Activated naive CD4-positive, alpha-beta T cell treated with anti-CD3 and anti-CD28 coated beads for 36 hours (primary cell): ENCODE results near the gene ARHGEF10L. TPM values are rescaled to one million over a fixed set of nuclear protein-coding genes. Genes with fewer than 3 reads are reported as not detected.
"Not testable (repeated sequence)": the region's sequence is repeated elsewhere in the genome, so short reads cannot be mapped to it uniquely, and the experiment has no call there.

ENCODE experiments used
- CTCF ChIA-PET: fragments of 350-600 bp; sonication (Branson Sonifier 250); formaldehyde crosslinking; loops from one replicate; lab custom pipeline; 2021; ENCODE audit warnings: antibody characterized with exemption; lab: Charles Lee
- DNase-seq: peaks from one replicate; pipeline ENCODE4 v3.0.0-alpha.2; 2020
- H3K27ac Mint-ChIP-seq: one replicate; pipeline ENCODE4 v1.8.0; 2021; ENCODE audit warnings: mild to moderate bottlenecking, mixed read lengths
- H3K27me3 Mint-ChIP-seq: one replicate; pipeline ENCODE4 v1.8.0; 2021; ENCODE audit warnings: low read depth, mixed read lengths
- H3K36me3 Mint-ChIP-seq: one replicate; pipeline ENCODE4 v1.8.0; 2021; ENCODE audit warnings: low read depth, mixed read lengths
- H3K4me1 Mint-ChIP-seq: one replicate; pipeline ENCODE4 v1.8.0; 2021; ENCODE audit warnings: low read depth, mixed read lengths
- H3K4me3 Mint-ChIP-seq: one replicate; pipeline ENCODE4 v1.8.0; 2021; ENCODE audit warnings: mild to moderate bottlenecking, moderate library complexity, mixed read lengths
- H3K9me3 Mint-ChIP-seq: one replicate; pipeline ENCODE4 v1.8.0; 2021; ENCODE audit warnings: mixed read lengths
- intact Hi-C: fragments of 100-400 bp; cut with micrococcal nuclease; formaldehyde crosslinking; loops from one replicate; pipeline ENCODE4 v1.15.1; 2023
- total RNA-seq, 2 experiments: library from RNA; stranded (reverse); gene quantifications; one replicate each; pipeline ENCODE4 v1.2.3, GENCODE V29; 2021

ARHGEF10L gene
- not detected for total RNA-seq

DNA sequence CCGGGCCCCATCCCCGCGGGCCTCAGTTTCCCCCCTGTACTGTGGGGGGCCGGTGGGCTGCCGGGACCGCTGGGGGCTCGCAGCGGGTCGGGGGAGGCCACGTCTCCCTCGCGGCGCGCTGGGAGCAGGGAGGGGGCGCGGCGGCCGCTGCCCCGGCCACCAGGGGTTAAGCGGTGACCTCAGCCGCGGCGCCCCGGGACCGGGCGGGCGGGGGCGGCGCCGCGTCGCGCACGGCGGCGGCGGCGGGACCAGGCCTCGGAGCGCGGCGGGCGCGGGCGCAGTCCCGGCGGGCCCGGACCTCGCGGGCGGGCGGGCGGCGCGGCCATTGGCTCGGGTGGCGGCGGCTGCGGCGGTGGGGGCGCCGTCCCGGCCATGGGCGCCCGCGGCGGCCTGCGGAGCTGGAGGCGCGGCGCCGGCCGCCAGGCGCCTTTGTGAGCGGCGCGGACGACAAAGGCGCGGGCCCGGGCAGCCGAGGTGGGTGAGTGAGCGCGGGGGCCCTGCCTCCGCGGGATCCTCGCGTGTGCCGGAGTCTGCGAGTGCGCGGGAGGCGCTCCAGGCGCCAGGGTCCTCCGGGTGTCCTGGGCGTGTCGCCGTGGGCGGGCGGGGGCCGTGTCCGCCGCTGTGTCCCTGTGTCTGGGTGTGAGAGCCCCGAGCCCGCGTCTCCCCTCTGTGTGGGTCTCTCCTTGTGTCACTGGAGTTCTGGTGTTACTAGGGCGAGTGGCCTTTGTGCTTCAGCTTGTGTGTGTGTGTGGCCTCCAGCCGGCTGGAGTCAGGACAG is at the start of gene ARHGEF10L:
TSS of gene ARHGEF10L (plus strand) at position 222 of the 778 bp plus-strand sequence. CDS start 40,898 bp downstream, outside the sequence.
- H3K4me3 Mint-ChIP-seq = peak within 1 kb of the TSS; percentile 46
- H3K9me3 Mint-ChIP-seq = no peaks in the 10 kb centered on the region
- peaks cover 29% of the 10 kb centered on the region for H3K27me3 Mint-ChIP-seq
- H3K36me3 Mint-ChIP-seq = no peaks in the 10 kb centered on the region
- intact Hi-C loops = no loop called here
- no peak within 1 kb of the TSS for H3K27ac Mint-ChIP-seq
- CTCF ChIA-PET = no interaction called here
- H3K4me1 Mint-ChIP-seq = peaks cover 10% of the 10 kb centered on the region
- no peak for DNase-seq

DNA sequence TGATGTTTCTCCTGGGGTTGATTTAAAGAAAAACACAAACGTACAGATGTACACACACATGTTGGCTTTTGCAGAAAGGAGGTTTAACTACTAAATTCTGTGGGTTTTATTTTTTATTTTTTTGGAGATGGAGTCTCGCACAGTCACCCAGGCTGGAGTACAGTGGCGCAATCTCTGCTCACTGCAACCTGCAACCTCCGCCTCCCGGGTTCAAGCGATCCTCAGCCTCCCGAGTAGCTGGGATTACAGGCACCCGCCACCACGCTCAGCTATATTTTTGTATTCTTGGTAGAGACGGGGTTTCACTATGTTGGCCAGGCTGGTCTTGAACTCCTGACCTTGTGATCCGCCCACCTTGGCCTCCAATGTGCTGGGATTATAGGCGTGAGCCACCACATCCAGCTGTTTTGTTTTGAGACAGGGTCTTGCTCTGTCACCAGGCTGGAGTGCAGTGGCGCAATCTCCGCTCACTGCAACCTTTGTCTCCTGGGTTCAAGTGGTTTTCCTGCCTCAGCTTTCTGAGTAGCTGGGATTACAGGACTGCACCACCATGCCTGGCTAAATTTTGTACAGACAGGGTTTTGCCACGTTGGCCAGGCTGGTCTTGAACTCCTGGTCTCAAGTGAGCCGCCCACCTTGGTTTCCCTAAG is 49.6 kb upstream of the ARHGEF10L start:
- not testable (repeated sequence) for H3K4me1 Mint-ChIP-seq, H3K4me3 Mint-ChIP-seq, H3K36me3 Mint-ChIP-seq, H3K9me3 Mint-ChIP-seq, DNase-seq, H3K27me3 Mint-ChIP-seq, H3K27ac Mint-ChIP-seq
- intact Hi-C loops = loop anchor here (5.0 kb wide), 1 partner anchor 68 kb away; no protein-coding TSS in a partner anchor
- CTCF ChIA-PET = interaction anchor here (0.6 to 0.7 kb wide), 2 partner anchors 117 to 1749 kb away, joined by 3 read pairs; no protein-coding TSS in a partner anchor

- H3K4me1 Mint-ChIP-seq, H3K36me3 Mint-ChIP-seq, H3K27ac Mint-ChIP-seq, H3K27me3 Mint-ChIP-seq, DNase-seq, H3K9me3 Mint-ChIP-seq, intact Hi-C loops, H3K4me3 Mint-ChIP-seq: not testable (repeated sequence)
- CTCF ChIA-PET = interaction anchor here (0.6 to 0.7 kb wide), 3 partner anchors 10 to 1748 kb away, joined by 3 to 4 read pairs (median 3); no protein-coding TSS in a partner anchor
These were observed 48.8 kb upstream of the ARHGEF10L start for GRCh38 chr1:17490667-17491066.

DNA sequence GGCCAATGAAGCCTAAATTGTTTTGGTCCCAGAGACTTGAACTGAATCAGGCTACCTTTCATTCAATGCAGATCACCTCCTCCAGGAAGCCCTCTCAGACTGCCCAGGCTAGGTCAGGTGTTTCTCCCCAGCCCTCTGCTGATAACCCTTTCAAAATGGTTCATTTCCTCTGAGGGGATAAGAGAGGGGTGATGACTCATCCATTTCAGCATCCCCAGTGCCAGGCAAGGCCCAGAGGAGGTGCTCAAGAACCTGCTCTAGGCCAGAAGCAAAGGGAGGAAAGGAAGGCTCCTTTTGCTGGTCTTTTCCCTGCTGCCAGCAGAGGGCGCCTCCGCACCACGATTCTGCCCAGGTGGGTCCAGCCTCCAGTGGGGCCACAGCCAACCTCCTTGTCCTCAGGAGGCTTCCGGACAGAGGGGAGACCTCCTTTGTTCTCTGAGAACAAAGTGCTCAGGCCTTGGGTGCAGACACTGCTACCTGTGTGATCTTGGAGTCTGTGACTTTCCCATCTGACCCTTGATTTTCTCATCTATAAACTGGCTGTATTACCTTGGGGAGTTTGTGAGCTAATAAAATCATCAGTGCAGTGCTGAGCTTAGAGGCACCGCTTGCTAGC is 45.3 kb upstream of the ARHGEF10L start:
- no peak overlapping the region for H3K4me3 Mint-ChIP-seq
- CTCF ChIA-PET = interaction anchor here (0.7 to 1.6 kb wide), 7 partner anchors 8 to 602 kb away, joined by 3 to 22 read pairs (median 4); no protein-coding TSS in a partner anchor
- no peaks in the 10 kb centered on the region for H3K4me1 Mint-ChIP-seq
- H3K36me3 Mint-ChIP-seq = no peaks in the 10 kb centered on the region
- H3K9me3 Mint-ChIP-seq = peaks cover 5% of the 10 kb centered on the region
- intact Hi-C loops = loop anchor here (2.0 kb wide), 1 partner anchor 113 kb away; no protein-coding TSS in a partner anchor
- peak; percentile 78 for DNase-seq
- peaks cover 4% of the 10 kb centered on the region for H3K27me3 Mint-ChIP-seq
- no peak overlapping the region for H3K27ac Mint-ChIP-seq

DNA sequence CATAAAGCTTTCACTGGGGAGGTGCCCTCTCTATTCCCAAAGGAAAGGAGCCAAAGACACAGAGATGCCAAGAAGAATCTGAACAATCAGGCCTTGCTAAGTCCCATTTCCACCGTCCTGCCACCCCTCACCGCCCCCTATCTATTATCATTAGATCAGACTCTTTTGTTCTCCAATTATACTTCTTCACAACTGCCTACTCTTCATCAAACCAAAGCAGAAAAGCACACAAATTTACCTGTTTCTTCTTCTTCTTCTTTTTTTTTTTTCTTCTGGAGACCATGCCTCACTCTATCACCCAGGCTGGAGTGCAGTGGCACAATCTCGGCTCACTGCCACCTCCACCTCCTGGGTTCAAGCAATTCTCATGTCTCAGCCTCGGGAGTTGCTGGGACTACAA is 43.1 kb upstream of the ARHGEF10L start:
- intact Hi-C loops = no loop called here
- no peak for DNase-seq
- Mint-ChIP-seq H3K9me3 (peaks cover 5% of the 10 kb centered on the region), H3K36me3 (no peaks in the 10 kb centered on the region), H3K27ac (no peak overlapping the region), H3K4me1 (no peaks in the 10 kb centered on the region), H3K4me3 (no peak overlapping the region), H3K27me3 (peaks cover 4% of the 10 kb centered on the region)
- CTCF ChIA-PET = interaction anchor here (1.4 kb wide), 1 partner anchor 110 kb away, joined by 6 read pairs; no protein-coding TSS in a partner anchor

- H3K27ac Mint-ChIP-seq = no peak overlapping the region
- intact Hi-C loops = no loop called here
- H3K4me1 Mint-ChIP-seq = no peaks in the 10 kb centered on the region
- H3K9me3 Mint-ChIP-seq = peaks cover 5% of the 10 kb centered on the region
- CTCF ChIA-PET = no interaction called here
- no peaks in the 10 kb centered on the region for H3K36me3 Mint-ChIP-seq
- DNase-seq = no peak
- peaks cover 12% of the 10 kb centered on the region for H3K27me3 Mint-ChIP-seq
- H3K4me3 Mint-ChIP-seq = no peak overlapping the region
These were observed 41.3 kb upstream of the ARHGEF10L start for GRCh38 chr1:17498214-17498613.

DNA sequence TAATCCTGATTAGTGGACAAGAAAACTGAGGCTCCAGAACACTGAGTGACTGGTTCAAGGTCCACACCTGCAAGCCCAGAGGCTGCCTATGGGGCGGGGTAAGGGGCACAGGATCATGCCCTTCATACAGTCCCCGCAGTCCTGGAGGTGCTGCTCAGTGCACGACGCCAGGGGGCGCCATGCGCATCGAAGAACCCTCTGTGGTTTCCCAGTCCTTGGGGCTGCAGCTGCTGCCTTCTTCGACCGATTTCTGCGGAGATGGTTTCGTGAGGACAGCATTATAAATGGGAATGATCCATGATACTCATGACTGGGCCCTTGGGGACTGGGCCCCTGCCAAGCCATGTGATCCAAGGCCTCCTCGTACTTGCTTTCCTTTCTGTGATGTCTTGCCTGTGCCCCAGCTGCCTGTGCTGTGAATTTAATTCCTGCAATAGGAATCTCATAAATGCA is 37.1 kb upstream of the ARHGEF10L start:
- Mint-ChIP-seq H3K4me1 (no peaks in the 10 kb centered on the region), H3K27me3 (peaks cover 12% of the 10 kb centered on the region), H3K9me3 (peaks cover 5% of the 10 kb centered on the region), H3K27ac (no peak overlapping the region), H3K36me3 (no peaks in the 10 kb centered on the region), H3K4me3 (no peak overlapping the region)
- intact Hi-C loops = loop anchor here (1.0 kb wide), 1 partner anchor 104 kb away; no protein-coding TSS in a partner anchor
- DNase-seq = peak; percentile 75
- CTCF ChIA-PET = interaction anchor here (0.7 to 4.0 kb wide), 9 partner anchors 8 to 141 kb away, joined by 3 to 38 read pairs (median 3); no protein-coding TSS in a partner anchor

GRCh38 chr1:17503146-17503545 is 36.4 kb upstream of the ARHGEF10L start:
- H3K27me3 Mint-ChIP-seq = peaks cover 12% of the 10 kb centered on the region
- no peak overlapping the region for H3K4me3 Mint-ChIP-seq
- H3K9me3 Mint-ChIP-seq = peaks cover 5% of the 10 kb centered on the region
- DNase-seq = no peak
- intact Hi-C loops = no loop called here
- CTCF ChIA-PET = interaction anchor here (0.5 to 4.0 kb wide), 8 partner anchors 9 to 176 kb away, joined by 3 to 38 read pairs (median 3); no protein-coding TSS in a partner anchor
- H3K36me3 Mint-ChIP-seq = no peaks in the 10 kb centered on the region
- H3K4me1 Mint-ChIP-seq = no peaks in the 10 kb centered on the region
- no peak overlapping the region for H3K27ac Mint-ChIP-seq

DNA sequence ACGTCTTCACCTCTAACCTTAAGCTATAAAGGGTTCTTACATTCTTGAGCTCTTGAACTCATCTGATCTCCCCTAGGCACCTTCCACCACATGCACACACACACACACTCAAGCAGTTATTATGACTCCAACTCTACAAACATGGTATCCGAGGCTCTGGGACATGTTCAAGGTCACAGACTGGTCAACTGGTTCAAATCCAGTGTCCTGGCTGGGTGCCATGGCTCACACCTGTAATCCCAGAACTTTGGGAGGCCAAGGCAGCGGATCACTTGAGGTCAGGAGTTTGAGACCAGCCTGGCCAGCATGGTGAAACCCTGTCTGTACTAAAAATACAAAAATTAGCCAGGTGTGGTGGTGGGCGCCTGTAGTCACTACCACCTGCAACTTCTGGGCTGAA is 32.3 kb upstream of the ARHGEF10L start:
- H3K27me3 Mint-ChIP-seq, CTCF ChIA-PET, DNase-seq, H3K9me3 Mint-ChIP-seq, H3K27ac Mint-ChIP-seq, H3K36me3 Mint-ChIP-seq, H3K4me1 Mint-ChIP-seq, H3K4me3 Mint-ChIP-seq, intact Hi-C loops: not testable (repeated sequence)

GRCh38 chr1:17507915-17508314 is 31.6 kb upstream of the ARHGEF10L start:
- H3K27me3 Mint-ChIP-seq = peaks cover 2% of the 10 kb centered on the region
- CTCF ChIA-PET = no interaction called here

GRCh38 chr1:17509363-17509762 is 30.1 kb upstream of the ARHGEF10L start:
- Mint-ChIP-seq H3K36me3 (no peaks in the 10 kb centered on the region), H3K4me3 (no peak overlapping the region), H3K9me3 (no peaks in the 10 kb centered on the region), H3K4me1 (no peaks in the 10 kb centered on the region), H3K27ac (no peak overlapping the region), H3K27me3 (no peaks in the 10 kb centered on the region)
- intact Hi-C loops = no loop called here
- CTCF ChIA-PET = no interaction called here
- no peak for DNase-seq

More at GRCh38 chr1:17507915-17508314, 31.6 kb upstream of the ARHGEF10L start:
- no peak overlapping the region for H3K27ac Mint-ChIP-seq
- H3K4me1 Mint-ChIP-seq = no peaks in the 10 kb centered on the region
- intact Hi-C loops = no loop called here
- H3K9me3 Mint-ChIP-seq = no peaks in the 10 kb centered on the region
- no peaks in the 10 kb centered on the region for H3K36me3 Mint-ChIP-seq
- no peak overlapping the region for H3K4me3 Mint-ChIP-seq
- no peak for DNase-seq

DNA sequence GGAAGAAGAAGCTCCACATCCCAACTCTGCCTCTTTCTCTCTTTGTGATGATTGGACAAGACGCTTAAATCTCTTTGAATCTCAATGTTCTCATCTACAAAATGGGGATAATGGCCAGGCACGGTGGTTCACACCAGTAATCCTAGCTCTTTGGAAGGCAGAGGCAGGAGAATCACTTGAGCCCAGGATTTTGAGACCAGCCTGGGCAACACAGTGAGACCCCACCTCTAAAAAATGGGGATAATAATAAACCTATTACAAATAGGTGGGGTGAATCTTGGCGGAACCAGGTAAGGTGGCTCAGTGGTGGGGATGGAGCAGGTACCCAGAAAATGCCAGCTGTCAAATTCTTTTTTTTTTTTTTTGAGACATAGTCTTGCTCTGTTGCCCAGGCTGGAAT is 29.4 kb upstream of the ARHGEF10L start:
- Mint-ChIP-seq H3K4me1 (no peaks in the 10 kb centered on the region), H3K27me3 (no peaks in the 10 kb centered on the region), H3K36me3 (no peaks in the 10 kb centered on the region), H3K27ac (no peak overlapping the region), H3K9me3 (no peaks in the 10 kb centered on the region), H3K4me3 (no peak overlapping the region)
- CTCF ChIA-PET = no interaction called here
- no peak for DNase-seq
- intact Hi-C loops = no loop called here
